HEK293 (cell line): ENCODE measurements around the gene VAMP5.

ENCODE experiments used
- CTCF ChIP-seq: fragments of 450-650 bp; formaldehyde crosslinking; IDR thresholded peaks from 2 replicates; pipeline ENCODE4 v1.5.1; 2016; ENCODE audit warnings: missing biosample characterization, missing genetic modification characterization
- ZNF510 ChIP-seq: fragments of 450-650 bp; formaldehyde crosslinking; IDR thresholded peaks from 2 replicates; pipeline ENCODE4 v1.5.1; 2018; ENCODE audit warnings: mild to moderate bottlenecking, missing genetic modification characterization, missing biosample characterization; ENCODE audit not compliant: insufficient replicate concordance

- TF ChIP-seq CTCF (tag by site-specific recombination) (peak; percentile 69), ZNF510 (tag by site-specific recombination) (no peak)
Measured at GRCh38 chr2:85551698-85552678, 32.2 kb upstream of the VAMP5 start.
